ENCODE measurements around the gene G6PC3. TPM values are rescaled to one million over a fixed set of nuclear protein-coding genes. Genes with fewer than 3 reads are reported as not detected.

G6PC3 gene
- total RNA-seq, 1 experiment from 2014 or later: 105 TPM

GRCh38 chr17:44024271-44024663 is 46.3 kb upstream of the G6PC3 start:
- H3K79me2 ChIP-seq (ENCODE audit: insufficient read depth, low read length): no peaks in the 10 kb centered on the region
- no peak overlapping the region for H2BK120ac ChIP-seq (ENCODE audit: low read depth, low read length, poor library complexity, severe bottlenecking)
- no peak overlapping the region for H2BK20ac ChIP-seq (ENCODE audit: low read depth, low read length, poor library complexity, severe bottlenecking)
- no peak overlapping the region for H3K23ac ChIP-seq (ENCODE audit: insufficient read length, low read depth, low read length)
- Mint-ChIP-seq H3K9me3 (no peaks in the 10 kb centered on the region), H3K36me3 (ENCODE audit: insufficient read depth in 1 of 3, low read depth in 3 of 3) (peaks cover 2 to 36% (median 13%) of the 10 kb centered on the region in 3 experiments; a peak in 5 of 7 replicates), H3K4me3 (no peak overlapping the region), H3K4me1 (no peaks in the 10 kb centered on the region), H3K27me3 (ENCODE audit: low read depth) (no peaks in the 10 kb centered on the region), H3K27ac (peak overlapping the region in 2 of 3 experiments; percentile 74 to 82; a peak in 4 of 7 replicates)
- no peaks in the 10 kb centered on the region for H4K20me1 ChIP-seq (ENCODE audit: control insufficient read depth, insufficient read depth, insufficient read length)
- H3K27me3 ChIP-seq (ENCODE audit: insufficient read depth, low read length): no peaks in the 10 kb centered on the region
- no peak overlapping the region for H3K18ac ChIP-seq (ENCODE audit: insufficient read length, low read depth, low read length)
- H3K4me1 ChIP-seq (ENCODE audit: insufficient read depth, low read length): no peaks in the 10 kb centered on the region
- no peak overlapping the region for H4K8ac ChIP-seq (replicated peaks; ENCODE audit: insufficient read length, low read depth, low read length)
- H3K4me2 ChIP-seq (ENCODE audit: insufficient read depth, insufficient read length, low read length): no peak overlapping the region
- TF ChIP-seq, protein P1, sequence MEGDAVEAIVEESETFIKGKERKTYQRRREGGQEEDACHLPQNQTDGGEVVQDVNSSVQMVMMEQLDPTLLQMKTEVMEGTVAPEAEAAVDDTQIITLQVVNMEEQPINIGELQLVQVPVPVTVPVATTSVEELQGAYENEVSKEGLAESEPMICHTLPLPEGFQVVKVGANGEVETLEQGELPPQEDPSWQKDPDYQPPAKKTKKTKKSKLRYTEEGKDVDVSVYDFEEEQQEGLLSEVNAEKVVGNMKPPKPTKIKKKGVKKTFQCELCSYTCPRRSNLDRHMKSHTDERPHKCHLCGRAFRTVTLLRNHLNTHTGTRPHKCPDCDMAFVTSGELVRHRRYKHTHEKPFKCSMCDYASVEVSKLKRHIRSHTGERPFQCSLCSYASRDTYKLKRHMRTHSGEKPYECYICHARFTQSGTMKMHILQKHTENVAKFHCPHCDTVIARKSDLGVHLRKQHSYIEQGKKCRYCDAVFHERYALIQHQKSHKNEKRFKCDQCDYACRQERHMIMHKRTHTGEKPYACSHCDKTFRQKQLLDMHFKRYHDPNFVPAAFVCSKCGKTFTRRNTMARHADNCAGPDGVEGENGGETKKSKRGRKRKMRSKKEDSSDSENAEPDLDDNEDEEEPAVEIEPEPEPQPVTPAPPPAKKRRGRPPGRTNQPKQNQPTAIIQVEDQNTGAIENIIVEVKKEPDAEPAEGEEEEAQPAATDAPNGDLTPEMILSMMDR (conservative IDR thresholded peaks at IDR 0.05): no peak
- H4K5ac ChIP-seq (ENCODE audit: insufficient read length, low read depth, low read length): no peak overlapping the region
- no peak overlapping the region for H4K91ac ChIP-seq (ENCODE audit: insufficient read length, low read depth, low read length)
- H3K56ac ChIP-seq (ENCODE audit: insufficient read length, low read depth, low read length): no peak overlapping the region
- DNase-seq: no peak
- no peaks in the 10 kb centered on the region for H3K23me2 ChIP-seq (ENCODE audit: insufficient read length, low read depth, low read length, poor library complexity, severe bottlenecking)
- H2AFZ ChIP-seq (ENCODE audit: low read length): no peak overlapping the region
- H2BK15ac ChIP-seq (ENCODE audit: low read depth, low read length): no peak overlapping the region
- no peak overlapping the region for H3K4ac ChIP-seq (ENCODE audit: low read depth, low read length)
- no peak overlapping the region for H3K27ac ChIP-seq (ENCODE audit: insufficient read length, low read depth, low read length)
- no CpG with 5 or more reads among the region's 6 CpGs for WGBS (ENCODE audit: extremely low coverage, insufficient read length, low lambda C conversion rate)
- H2BK12ac ChIP-seq (ENCODE audit: insufficient read length, low read depth, low read length): no peak overlapping the region
- H2BK5ac ChIP-seq (ENCODE audit: insufficient read length, low read length): no peak overlapping the region
- H3K79me1 ChIP-seq (ENCODE audit: insufficient read depth, low read depth, low read length, poor library complexity, severe bottlenecking): no peaks in the 10 kb centered on the region
- H3K9ac ChIP-seq (ENCODE audit: extremely low read depth, insufficient read length, low read length): no peak overlapping the region
- H3K14ac ChIP-seq (ENCODE audit: insufficient read depth, low read length): no peak overlapping the region
- H2AK5ac ChIP-seq (ENCODE audit: insufficient read length, low read length): no peak overlapping the region
- no peaks in the 10 kb centered on the region for H3K9me3 ChIP-seq (ENCODE audit: control insufficient read depth, low read depth, low read length)
- H3T11ph ChIP-seq (ENCODE audit: low read length): no peak overlapping the region

Measured in H9 (cell line).